Fibroblast of upper back skin (primary cell): Measurements from ENCODE around the gene FCMR.

Source experiments
- DNase-seq: peaks from one replicate; pipeline ENCODE4 v3.0.0-alpha.2; 2013

The FCMR gene, protein sequence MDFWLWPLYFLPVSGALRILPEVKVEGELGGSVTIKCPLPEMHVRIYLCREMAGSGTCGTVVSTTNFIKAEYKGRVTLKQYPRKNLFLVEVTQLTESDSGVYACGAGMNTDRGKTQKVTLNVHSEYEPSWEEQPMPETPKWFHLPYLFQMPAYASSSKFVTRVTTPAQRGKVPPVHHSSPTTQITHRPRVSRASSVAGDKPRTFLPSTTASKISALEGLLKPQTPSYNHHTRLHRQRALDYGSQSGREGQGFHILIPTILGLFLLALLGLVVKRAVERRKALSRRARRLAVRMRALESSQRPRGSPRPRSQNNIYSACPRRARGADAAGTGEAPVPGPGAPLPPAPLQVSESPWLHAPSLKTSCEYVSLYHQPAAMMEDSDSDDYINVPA

GRCh38 chr1:206921772-206922265 lies at the start of gene FCMR:
FCMR (minus strand) TSS chr1:206921941; CDS start chr1:206921854, 87 bp downstream.
- DNase-seq: no peak

DNA sequence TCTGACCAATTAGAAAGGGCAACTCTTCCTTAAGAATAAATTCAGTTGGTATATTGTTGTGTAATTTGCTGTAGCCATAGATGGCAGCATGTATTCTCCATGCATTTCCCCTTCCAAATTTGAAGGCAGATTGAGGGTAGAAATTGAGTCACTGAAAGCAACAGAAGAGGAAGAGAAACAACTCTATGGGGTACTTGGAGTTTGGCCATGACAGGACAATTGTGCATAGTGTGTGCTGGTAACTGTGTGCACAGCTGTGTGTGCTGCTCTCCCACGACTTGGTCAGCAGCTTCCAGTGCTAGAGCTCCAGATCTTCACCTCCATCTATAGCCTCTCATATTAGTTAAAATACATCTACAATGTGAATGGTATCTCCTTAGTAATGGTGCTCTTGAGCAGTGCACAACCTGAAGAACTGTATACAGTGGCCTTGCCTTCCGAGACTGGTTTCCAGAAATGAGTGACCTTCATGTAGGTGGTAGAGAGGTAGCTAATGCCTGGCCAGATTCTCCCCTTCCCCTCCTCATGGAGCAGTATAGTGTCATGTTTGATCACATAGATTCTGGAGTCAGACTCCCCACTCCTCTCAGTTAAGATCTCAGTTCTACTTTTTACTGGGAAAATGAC lies 49.4 kb upstream of the FCMR start:
- no peak for DNase-seq

- DNase-seq: no peak
Measured at GRCh38 chr1:206970446-206970845, 48.7 kb upstream of the FCMR start, which contains the start of gene FCAMR. FCAMR (minus strand) TSS chr1:206970460; CDS start chr1:206970125, 335 bp downstream.

DNA sequence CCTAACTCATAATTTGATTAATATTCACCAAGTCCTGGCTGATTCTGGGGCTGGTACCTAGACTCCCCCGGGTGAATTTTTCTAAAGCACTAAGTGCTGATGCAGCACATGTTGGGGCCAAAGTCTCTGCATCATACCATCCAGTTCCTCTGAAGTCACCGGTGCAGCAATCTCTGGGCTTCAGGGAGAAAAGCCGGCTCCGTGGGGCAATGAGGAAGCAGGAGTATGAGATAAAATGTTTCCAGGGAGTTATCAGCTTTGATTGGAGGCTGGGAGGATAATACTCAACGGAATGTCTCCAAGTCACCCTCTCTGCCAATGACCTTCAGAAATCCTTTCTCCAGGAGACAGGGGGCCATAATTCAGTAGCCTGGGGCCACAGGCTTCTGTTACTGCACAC lies 47.3 kb upstream of the FCMR start:
- no peak for DNase-seq

GRCh38 chr1:206967096-206967849 lies 45.5 kb upstream of the FCMR start:
- peak; percentile 52 for DNase-seq

DNA sequence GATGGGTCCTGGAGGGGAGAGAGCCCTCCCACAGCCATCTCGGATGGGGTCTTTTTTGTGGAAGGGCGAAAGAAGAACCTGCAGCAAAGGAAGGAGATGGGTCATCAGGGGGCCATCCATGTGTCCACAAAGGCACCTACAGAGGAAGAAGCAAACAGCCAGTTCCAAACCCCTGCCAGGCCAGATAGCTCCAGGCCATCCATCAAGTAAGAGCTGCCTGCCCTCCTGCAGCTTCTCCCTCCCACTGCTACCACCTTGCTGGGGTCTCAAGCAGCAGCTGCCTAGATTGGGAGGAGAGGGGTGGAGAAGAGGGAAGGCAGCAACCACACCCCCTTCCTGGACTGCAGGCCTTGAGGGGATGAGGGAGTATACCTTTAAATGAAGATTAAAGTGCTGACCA lies 44.0 kb upstream of the FCMR start:
- DNase-seq: no peak

- no peak for DNase-seq
Measured at GRCh38 chr1:206963740-206964139, 42.0 kb upstream of the FCMR start.

DNA sequence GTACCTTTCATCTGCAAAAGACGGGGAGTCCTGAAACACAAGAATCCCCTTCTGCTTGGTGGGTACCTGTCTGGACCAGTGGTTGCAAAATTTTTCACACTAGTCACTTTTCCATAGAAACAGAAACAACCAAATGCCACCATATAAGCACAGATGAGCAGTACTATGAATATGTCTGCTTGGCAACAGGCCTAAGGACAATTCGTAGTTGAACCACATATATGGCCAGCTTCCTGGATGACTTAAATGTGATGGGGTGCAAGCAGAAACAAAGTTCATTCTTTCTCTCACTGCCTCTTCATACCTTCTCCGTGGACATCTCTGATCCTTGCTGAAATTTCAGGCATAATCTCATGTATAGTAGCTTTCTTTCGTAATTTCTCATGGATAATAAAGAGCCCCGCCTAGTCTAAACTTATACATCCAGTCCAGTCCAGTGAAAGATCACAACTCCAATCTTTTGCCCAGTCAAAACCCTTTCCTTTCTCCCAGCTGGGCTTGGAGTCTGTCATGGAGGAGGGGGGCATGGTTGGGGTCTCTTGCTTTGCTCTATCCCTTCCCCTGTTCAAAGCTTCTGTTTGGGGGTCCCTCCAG lies 41.5 kb upstream of the FCMR start:
- DNase-seq: peak; percentile 24

DNA sequence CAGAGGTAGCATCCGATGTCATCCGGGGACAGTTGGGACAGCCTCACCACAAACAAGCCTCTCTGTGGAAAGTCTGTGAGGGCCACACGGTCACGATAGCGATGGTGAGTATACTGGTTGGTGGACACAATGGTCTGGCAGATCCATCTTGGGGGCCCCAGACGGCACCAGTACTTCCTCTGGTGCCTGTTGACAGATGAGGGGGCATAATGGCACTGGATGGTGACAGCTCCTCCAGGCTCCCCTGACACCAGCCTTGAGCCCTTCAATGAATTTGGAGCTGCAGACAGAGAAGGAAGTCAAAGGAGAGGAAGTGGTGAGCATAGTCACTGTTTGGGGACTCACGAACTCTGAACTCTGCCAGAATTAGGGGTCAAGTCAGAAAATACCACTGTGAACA lies 40.5 kb upstream of the FCMR start:
- no peak for DNase-seq

DNA sequence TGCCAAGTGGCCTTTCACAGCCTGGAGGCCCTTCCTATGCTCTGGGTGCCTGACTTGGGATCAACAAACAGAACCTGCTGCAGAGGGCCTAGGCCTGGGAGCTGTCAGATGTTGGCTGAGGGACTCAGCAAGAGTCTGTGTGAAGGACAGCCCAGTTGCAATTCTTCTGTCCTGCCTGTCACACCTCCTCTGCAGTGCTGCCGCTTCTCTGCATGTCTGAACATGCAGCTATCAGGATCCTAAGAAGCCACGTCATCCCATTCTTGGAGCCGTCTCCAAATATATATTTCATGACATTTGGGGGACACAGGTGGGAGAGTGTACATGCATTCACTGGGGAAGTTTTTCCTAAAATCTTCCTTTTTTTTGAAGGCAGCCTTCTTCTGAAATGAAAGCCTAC lies 39.9 kb upstream of the FCMR start:
- no peak for DNase-seq

GRCh38 chr1:206960676-206961386 lies 39.1 kb upstream of the FCMR start:
- DNase-seq: no peak

GRCh38 chr1:206958144-206958543 lies 36.4 kb upstream of the FCMR start:
- DNase-seq: no peak

DNA sequence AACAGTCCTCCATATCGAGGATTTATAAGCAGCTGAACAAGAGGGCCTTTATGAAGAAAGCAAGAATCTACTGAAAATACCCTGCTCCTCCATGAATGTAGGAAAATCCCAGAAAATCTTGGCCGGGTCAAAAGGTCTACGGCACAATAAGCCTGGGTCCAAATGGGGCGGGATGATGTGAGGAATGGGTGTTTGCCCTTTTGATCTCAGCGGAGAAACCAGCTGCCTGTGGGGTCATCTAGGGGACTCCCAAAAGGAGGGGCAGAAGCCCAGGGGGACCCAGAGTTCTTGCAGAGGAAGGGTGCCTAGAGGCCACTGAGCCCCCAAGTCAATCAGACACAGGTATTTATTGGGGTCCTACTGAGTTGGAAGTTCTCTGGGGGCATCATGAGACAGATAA lies 35.9 kb upstream of the FCMR start:
- DNase-seq: no peak

- DNase-seq: peak; percentile 39
Measured at GRCh38 chr1:206955476-206956451, 34.0 kb upstream of the FCMR start.

- no peak for DNase-seq
Measured at GRCh38 chr1:206954459-206955342, 33.0 kb upstream of the FCMR start.

DNA sequence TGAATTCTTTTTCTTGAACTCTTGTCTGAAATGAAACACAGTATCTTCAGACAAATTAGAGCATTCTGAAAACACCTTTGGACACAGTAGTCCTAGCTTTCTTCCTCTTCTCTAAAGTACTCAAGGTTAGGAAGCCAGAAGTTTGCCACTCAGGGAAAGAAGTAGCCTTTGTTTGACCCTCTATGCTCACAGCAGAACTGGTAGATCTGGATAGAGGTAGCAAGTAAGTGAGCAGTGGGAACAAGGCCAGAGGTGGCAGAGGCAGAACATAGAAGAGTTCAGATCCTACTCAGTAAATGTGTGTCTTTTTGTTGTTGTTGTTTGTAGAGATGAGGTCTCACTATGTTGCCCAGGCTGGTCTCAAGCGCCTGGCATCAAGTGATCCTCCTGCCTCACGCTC lies 31.9 kb upstream of the FCMR start:
- no peak for DNase-seq

GRCh38 chr1:206953126-206953525 lies 31.4 kb upstream of the FCMR start:
- no peak for DNase-seq

- no peak for DNase-seq
Measured at GRCh38 chr1:206952171-206952570, 30.4 kb upstream of the FCMR start.

DNA sequence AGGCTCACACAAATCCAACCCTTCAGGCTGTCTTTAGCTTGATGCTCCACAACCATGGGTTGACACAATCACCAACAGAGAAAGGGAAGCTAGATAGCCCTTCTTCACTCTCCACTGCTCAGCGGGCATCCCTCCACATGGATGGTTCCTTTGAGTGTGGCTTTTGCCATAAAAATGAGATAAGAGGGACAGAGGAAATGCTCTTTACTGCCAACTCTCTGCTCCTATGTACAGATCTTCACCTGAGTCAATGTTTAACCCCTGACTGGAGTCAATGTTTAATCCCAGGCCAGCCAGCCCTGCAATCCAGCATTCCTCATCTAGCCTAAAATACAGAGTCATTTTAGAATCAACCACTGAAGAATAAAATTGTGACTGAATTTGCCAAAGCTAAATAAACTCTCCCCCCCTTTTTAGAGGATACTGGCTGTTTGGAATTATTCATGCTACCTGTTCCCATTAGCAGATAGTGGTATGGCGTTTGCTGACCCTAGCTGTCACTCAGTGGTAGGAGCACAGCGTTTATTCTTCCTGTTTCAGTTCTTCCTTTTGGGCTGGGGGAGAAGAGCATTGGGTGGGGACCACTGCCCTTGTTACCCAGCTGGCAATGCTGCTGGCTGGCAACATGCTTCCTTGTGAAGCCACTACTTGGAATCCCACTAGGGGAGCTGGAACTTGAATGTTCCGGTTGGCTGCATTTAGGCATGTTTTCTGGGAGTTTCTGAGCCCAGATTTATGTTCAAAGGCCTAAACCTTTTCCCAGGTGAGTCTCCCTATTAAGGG lies 29.8 kb upstream of the FCMR start:
- no peak for DNase-seq
